Esophagus squamous epithelium (tissue), 5 donors: ENCODE data around the gene LONRF3. TPM values are rescaled to one million over a fixed set of nuclear protein-coding genes. Genes with fewer than 3 reads are reported as not detected.

Source experiments
- DNase-seq: peaks from one replicate; lab custom pipeline; 2025; lab: John Stamatoyannopoulos, UW
- H3K27ac ChIP-seq, 4 donors: fragments of 200-600 bp; sonication (generic); one replicate each; pipeline ENCODE4 v1.5.1; 2016 to 2019; ENCODE audit warnings: mild to moderate bottlenecking in 1 of 4
- H3K27me3 ChIP-seq, 4 donors: fragments of 200-600 bp; sonication (generic); 1 replicate in 3 of 4; 2 replicates in 1 of 4; pipeline versions ENCODE4 v1.5.1 to v1.6.0; 2017 to 2021; ENCODE audit warnings: antibody characterized with exemption in 1 of 4
- H3K36me3 ChIP-seq, 3 donors: fragments of 200-600 bp; sonication (generic); one replicate each; pipeline ENCODE4 v1.5.1; 2016 to 2019
- H3K4me1 ChIP-seq, 3 donors: fragments of 200-600 bp; sonication (generic); one replicate each; pipeline ENCODE4 v1.5.1; 2017 to 2019
- H3K4me3 ChIP-seq, 4 donors: fragments of 200-600 bp; sonication (generic); 1 replicate in 3 of 4; 2 replicates in 1 of 4; pipeline ENCODE4 v1.5.1; 2016 to 2019; ENCODE audit warnings: mild to moderate bottlenecking in 2 of 4, moderate library complexity in 1 of 4
- H3K9me3 ChIP-seq, 3 donors: fragments of 200-600 bp; sonication (generic); one replicate each; pipeline ENCODE4 v1.5.1; 2016 to 2019
- CTCF ChIP-seq, 6 experiments: fragments of 450-650 bp in 4 of 6; fragments of 200-600 bp in 2 of 6; sonication (generic) in 2 of 6; IDR thresholded peaks; one replicate each; pipeline ENCODE4 v1.5.1; 2016 to 2019; ENCODE audit warnings: antibody characterized with exemption in 6 of 6, mild to moderate bottlenecking in 4 of 6, moderate library complexity in 4 of 6
- POLR2A ChIP-seq, 4 donors: fragments of 450-650 bp; IDR thresholded peaks; one replicate each; pipeline ENCODE4 v1.6.1; 2017; ENCODE audit warnings: antibody characterized with exemption in 4 of 4, mild to moderate bottlenecking in 4 of 4, moderate library complexity in 3 of 4
- WGBS, 2 donors: methylation state at CpG; one replicate each; pipeline ENCODE4 v1.1.5; 2018; 5-methylcytosine and 5-hydroxymethylcytosine counted together
- intact Hi-C: fragments of 100-400 bp; cut with DNase I; formaldehyde crosslinking; loops from one replicate; pipeline ENCODE4 v1.15.0; 2022
- total RNA-seq, 4 donors: library from RNA; depleted of rRNA; stranded (reverse); fragments of >200 nt; gene quantifications; one replicate each; pipeline ENCODE4 v1.1.0, GENCODE V29; 2016
- donor health status: DM: yes; HTN: yes; CAD: no.

The LONRF3 gene
- total RNA-seq, 4 donors from 2014 or later: 0.27 to 4.8 (median 1.2) TPM

- Histone ChIP-seq H3K36me3 (no peaks in the 10 kb centered on the region), H3K4me1 (no peaks in the 10 kb centered on the region), H3K27me3 (no peaks in the 10 kb centered on the region), H3K27ac (no peak overlapping the region), H3K4me3 (no peak overlapping the region), H3K9me3 (no peaks in the 10 kb centered on the region)
- WGBS, 2 donors: 62 to 71% methylated on average over 3 to 4 of the region's 4 CpGs
- DNase-seq: no peak
- intact Hi-C loops: no loop called here
- TF ChIP-seq POLR2A (IDR thresholded peaks at IDR 0.05) (no peak), CTCF (IDR thresholded peaks at IDR 0.05) (no peak)
Observed at GRCh38 chrX:118965395-118965794, 9.0 kb upstream of the LONRF3 start.

DNA sequence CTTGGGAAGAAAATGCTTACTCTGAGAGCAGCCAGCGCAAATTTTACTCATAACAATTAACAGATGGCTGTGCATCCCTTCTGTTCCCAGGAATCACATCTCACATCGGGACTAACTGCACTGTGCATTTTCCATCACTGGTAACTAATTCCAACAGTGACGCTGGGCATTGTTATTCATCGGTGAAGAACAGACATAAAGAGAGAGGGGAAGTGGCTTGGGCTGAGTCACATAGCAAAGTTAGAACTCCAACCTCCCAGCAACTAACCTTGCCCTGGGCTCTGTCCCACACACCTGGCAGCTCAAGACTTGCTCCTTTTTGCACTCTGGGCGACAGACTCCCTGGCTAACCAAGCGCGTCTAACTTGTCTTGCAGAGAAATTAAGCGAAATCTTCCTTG, 6.4 kb upstream of the LONRF3 start:
- DNase-seq: no peak
- Histone ChIP-seq H3K4me1 (no peaks in the 10 kb centered on the region), H3K9me3 (no peaks in the 10 kb centered on the region), H3K4me3 (no peak overlapping the region), H3K27ac (no peak overlapping the region), H3K36me3 (no peaks in the 10 kb centered on the region), H3K27me3 (peaks cover 0 to 19% (median 0%) of the 10 kb centered on the region in 4 donors)
- TF ChIP-seq POLR2A (IDR thresholded peaks at IDR 0.05) (no peak), CTCF (IDR thresholded peaks at IDR 0.05) (no peak)
- WGBS, 2 donors: 54 to 55% methylated on average over 4 to 7 of the region's 8 CpGs
- intact Hi-C loops: no loop called here

DNA sequence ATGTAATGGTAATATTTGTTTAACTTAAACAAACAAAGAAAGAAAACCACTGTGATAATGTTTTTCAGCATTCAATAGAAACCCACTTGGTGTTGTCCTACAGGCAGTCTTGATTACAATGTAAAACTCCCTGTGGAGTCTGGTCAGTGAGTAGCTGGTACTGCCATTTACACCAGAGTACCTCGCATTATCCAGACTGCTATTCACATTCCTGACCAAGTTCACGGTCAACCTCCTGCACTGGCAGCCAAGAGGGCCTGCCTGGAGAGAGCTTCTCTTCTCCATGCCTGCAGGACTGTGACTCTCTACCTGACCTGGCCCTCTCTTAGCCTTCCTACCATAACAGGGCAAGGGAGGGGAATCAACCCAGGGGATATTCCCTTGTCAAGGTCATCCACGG, 2.9 kb upstream of the LONRF3 start:
- Histone ChIP-seq H3K4me1 (peaks cover 0 to 34% (median 0%) of the 10 kb centered on the region in 3 donors), H3K36me3 (no peaks in the 10 kb centered on the region), H3K4me3 (no peak overlapping the region), H3K9me3 (no peaks in the 10 kb centered on the region), H3K27ac (no peak overlapping the region), H3K27me3 (peaks cover 0 to 42% (median 0%) of the 10 kb centered on the region in 4 donors)
- no peak for DNase-seq
- WGBS, 2 donors: 47 to 67% methylated on average over 1 to 3 of the region's 3 CpGs
- intact Hi-C loops: no loop called here
- TF ChIP-seq CTCF (IDR thresholded peaks at IDR 0.05) (no peak), POLR2A (IDR thresholded peaks at IDR 0.05) (no peak)

- TF ChIP-seq POLR2A (IDR thresholded peaks at IDR 0.05) (no peak), CTCF (IDR thresholded peaks at IDR 0.05) (no peak)
- Histone ChIP-seq H3K4me1 (peaks cover 0 to 41% (median 0%) of the 10 kb centered on the region in 3 donors), H3K4me3 (peak overlapping the region in 3 of 4 donors; percentile 52 to 73 (median 53)), H3K36me3 (no peaks in the 10 kb centered on the region), H3K9me3 (no peaks in the 10 kb centered on the region), H3K27ac (no peak overlapping the region), H3K27me3 (peaks cover 0 to 42% (median 0%) of the 10 kb centered on the region in 4 donors)
- 19% methylated on average over 7 of the region's 43 CpGs; no CpG with 5 or more reads in 1 of the 2 donors for WGBS, 2 donors
- intact Hi-C loops: no loop called here
- DNase-seq: no peak
Observed at GRCh38 chrX:118973389-118974087, 880 bp upstream of the LONRF3 start.

GRCh38 chrX:118974908-118975671, 672 bp downstream of the LONRF3 start:
- Histone ChIP-seq H3K4me3 (peak overlapping the region; percentile 32 to 73 (median 52)), H3K27ac (peak overlapping the region; percentile 34 to 85 (median 72)), H3K36me3 (no peaks in the 10 kb centered on the region), H3K4me1 (peaks cover 0 to 41% (median 0%) of the 10 kb centered on the region in 3 donors), H3K9me3 (no peaks in the 10 kb centered on the region), H3K27me3 (peaks cover 0 to 42% (median 0%) of the 10 kb centered on the region in 4 donors)
- DNase-seq: no peak
- intact Hi-C loops: no loop called here
- 77% methylated on average over 13 of the region's 82 CpGs; no CpG with 5 or more reads in 1 of the 2 donors for WGBS, 2 donors
- TF ChIP-seq CTCF (IDR thresholded peaks at IDR 0.05) (no peak), POLR2A (IDR thresholded peaks at IDR 0.05) (no peak)
